Measurements from ENCODE around the gene TIMMDC1.
"Not testable (repeated sequence)": the region's sequence is repeated elsewhere in the genome, so short reads cannot be mapped to it uniquely, and the experiment has no call there.

TIMMDC1 gene

GRCh38 chr3:119557877-119558269, 59.5 kb downstream of the TIMMDC1 start:
- no peak for DNase-seq

- no peak for DNase-seq
Observed at GRCh38 chr3:119558626-119559317, 60.4 kb downstream of the TIMMDC1 start.

GRCh38 chr3:119559441-119559963, 61.2 kb downstream of the TIMMDC1 start, which contains the start of gene CD80:
Gene CD80 (minus strand): TSS chr3:119559614. CDS start chr3:119557728, 1,886 bp downstream.
- peak; percentile 63 for DNase-seq

GRCh38 chr3:119560160-119560559, 61.8 kb downstream of the TIMMDC1 start:
- no peak for DNase-seq

GRCh38 chr3:119562307-119562961, 64.1 kb downstream of the TIMMDC1 start:
- peak; percentile 28 for DNase-seq

- not testable (repeated sequence) for DNase-seq
Observed at GRCh38 chr3:119563334-119563733, 65.0 kb downstream of the TIMMDC1 start.

- no peak for DNase-seq
Observed at GRCh38 chr3:119569156-119569555, 70.8 kb downstream of the TIMMDC1 start.

GRCh38 chr3:119570229-119570628, 71.9 kb downstream of the TIMMDC1 start:
- no peak for DNase-seq

GRCh38 chr3:119571230-119571629, 72.9 kb downstream of the TIMMDC1 start:
- DNase-seq: no peak

- DNase-seq: no peak
Observed at GRCh38 chr3:119571688-119572087, 73.3 kb downstream of the TIMMDC1 start.

All from GF-D8 (cell line).